ENCODE data around the gene HOXA11.

Gene HOXA11

GRCh38 chr7:27140126-27140857 is 44.7 kb downstream of the HOXA11 start:
- Histone ChIP-seq H3K27ac (ENCODE audit: low read length) (peak overlapping the region; percentile 95), H3K9me3 (ENCODE audit: control insufficient read depth in 2 of 2, low read length in 2 of 2) (no peaks in the 10 kb centered on the region), H3K36me3 (ENCODE audit: control insufficient read depth in 2 of 2, insufficient read depth in 2 of 2, low read length in 2 of 2) (no peaks in the 10 kb centered on the region), H3K9ac (ENCODE audit: low read length in 2 of 2) (peak overlapping the region; percentile 93 to 96), H3K27me3 (ENCODE audit: control insufficient read depth in 1 of 2, insufficient read depth in 2 of 2, low read length in 2 of 2) (peaks cover 7 to 13% of the 10 kb centered on the region in 2 donors), H3K4me3 (ENCODE audit: low read length in 2 of 2) (peak overlapping the region; percentile 78 to 94), H3K4me1 (ENCODE audit: control insufficient read depth, insufficient read depth, low read length) (peaks cover 50% of the 10 kb centered on the region)

- H3K9ac ChIP-seq (ENCODE audit: low read length in 2 of 2): peak overlapping the region; percentile 93 to 96
- H3K4me1 ChIP-seq (ENCODE audit: control insufficient read depth, insufficient read depth, low read length): peaks cover 46% of the 10 kb centered on the region
- no peaks in the 10 kb centered on the region for H3K36me3 ChIP-seq (ENCODE audit: control insufficient read depth in 2 of 2, insufficient read depth in 2 of 2, low read length in 2 of 2)
- peak overlapping the region; percentile 95 for H3K27ac ChIP-seq (ENCODE audit: low read length)
- peaks cover 2 to 6% of the 10 kb centered on the region in 2 donors for H3K27me3 ChIP-seq (ENCODE audit: control insufficient read depth in 1 of 2, insufficient read depth in 2 of 2, low read length in 2 of 2)
- H3K4me3 ChIP-seq (ENCODE audit: low read length in 2 of 2): peak overlapping the region; percentile 78 to 94
- no peaks in the 10 kb centered on the region for H3K9me3 ChIP-seq (ENCODE audit: control insufficient read depth in 2 of 2, low read length in 2 of 2)
Measured at GRCh38 chr7:27139334-27140125, 45.5 kb downstream of the HOXA11 start.

GRCh38 chr7:27138985-27139333 is 46.1 kb downstream of the HOXA11 start:
- Histone ChIP-seq H3K9ac (ENCODE audit: low read length in 2 of 2) (peak overlapping the region; percentile 93 to 96), H3K27ac (ENCODE audit: low read length) (peak overlapping the region; percentile 95), H3K4me3 (ENCODE audit: low read length in 2 of 2) (peak overlapping the region; percentile 78 to 94), H3K4me1 (ENCODE audit: control insufficient read depth, insufficient read depth, low read length) (peaks cover 42% of the 10 kb centered on the region), H3K9me3 (ENCODE audit: control insufficient read depth in 2 of 2, low read length in 2 of 2) (no peaks in the 10 kb centered on the region), H3K36me3 (ENCODE audit: control insufficient read depth in 2 of 2, insufficient read depth in 2 of 2, low read length in 2 of 2) (no peaks in the 10 kb centered on the region), H3K27me3 (ENCODE audit: control insufficient read depth in 1 of 2, insufficient read depth in 2 of 2, low read length in 2 of 2) (peaks cover 0 to under 1% of the 10 kb centered on the region in 2 donors)

DNA sequence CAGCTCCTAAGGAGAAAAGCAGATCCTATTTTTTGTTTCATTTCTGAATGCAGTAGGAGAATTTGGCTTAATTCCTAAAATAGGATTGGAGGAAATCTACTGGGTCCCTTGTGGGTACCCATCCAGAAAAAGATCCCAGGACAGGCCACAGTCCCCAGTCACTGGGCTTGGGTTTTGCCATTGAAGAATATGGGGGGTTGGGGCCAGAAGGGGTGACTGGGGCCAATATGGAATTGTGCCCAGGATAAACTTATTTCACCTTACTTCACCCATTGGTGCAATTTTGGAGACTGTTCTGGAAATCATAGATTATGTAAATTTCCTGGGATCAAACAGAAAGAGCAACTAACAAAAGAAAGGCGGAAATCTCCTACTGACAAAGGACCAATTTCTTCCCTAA is 46.6 kb downstream of the HOXA11 start:
- no peaks in the 10 kb centered on the region for H3K27me3 ChIP-seq (ENCODE audit: control insufficient read depth in 1 of 2, insufficient read depth in 2 of 2, low read length in 2 of 2)
- H3K4me3 ChIP-seq (ENCODE audit: low read length in 2 of 2): peak overlapping the region; percentile 78 to 94
- H3K9ac ChIP-seq (ENCODE audit: low read length in 2 of 2): peak overlapping the region; percentile 93 to 96
- H3K9me3 ChIP-seq (ENCODE audit: control insufficient read depth in 2 of 2, low read length in 2 of 2): no peaks in the 10 kb centered on the region
- no peaks in the 10 kb centered on the region for H3K36me3 ChIP-seq (ENCODE audit: control insufficient read depth in 2 of 2, insufficient read depth in 2 of 2, low read length in 2 of 2)
- H3K27ac ChIP-seq (ENCODE audit: low read length): peak overlapping the region; percentile 95
- peaks cover 44% of the 10 kb centered on the region for H3K4me1 ChIP-seq (ENCODE audit: control insufficient read depth, insufficient read depth, low read length)

DNA sequence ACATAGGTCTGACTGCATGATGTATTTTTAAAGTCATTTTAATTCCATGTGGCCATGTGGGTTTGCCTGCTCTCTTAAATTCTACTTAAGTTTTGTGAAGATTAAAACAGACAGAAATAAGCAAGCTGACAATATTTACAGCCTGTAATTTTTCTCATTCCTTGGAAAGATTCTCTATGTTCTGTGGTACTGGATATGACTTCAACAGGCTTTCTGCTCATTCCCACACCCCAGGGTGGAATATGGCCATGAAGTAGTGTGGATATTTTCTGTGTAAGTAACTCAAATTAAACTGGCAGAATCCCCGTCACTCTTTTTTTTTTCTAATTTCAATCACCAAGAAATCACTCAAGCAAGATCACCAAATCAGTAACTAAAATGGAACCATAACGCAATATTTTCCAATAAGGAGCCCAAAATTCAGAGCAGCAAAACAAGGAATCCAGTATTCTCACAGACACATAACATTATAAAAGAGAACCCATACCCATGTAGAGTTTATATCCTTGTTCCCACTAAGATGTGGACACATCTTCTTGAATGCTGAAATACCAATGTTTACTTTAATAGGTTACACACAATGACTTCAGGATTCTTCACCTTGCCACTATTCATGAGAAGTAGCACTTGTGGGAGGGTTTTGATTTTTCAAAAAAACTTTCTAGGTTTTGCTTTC is 47.3 kb downstream of the HOXA11 start:
- H3K36me3 ChIP-seq (ENCODE audit: control insufficient read depth in 2 of 2, insufficient read depth in 2 of 2, low read length in 2 of 2): no peaks in the 10 kb centered on the region
- H3K9ac ChIP-seq (ENCODE audit: low read length in 2 of 2): peak overlapping the region in 1 of 2 donors; percentile 93
- H3K9me3 ChIP-seq (ENCODE audit: control insufficient read depth in 2 of 2, low read length in 2 of 2): no peaks in the 10 kb centered on the region
- H3K4me3 ChIP-seq (ENCODE audit: low read length in 2 of 2): peak overlapping the region; percentile 78 to 94
- H3K27ac ChIP-seq (ENCODE audit: low read length): peak overlapping the region; percentile 95
- H3K27me3 ChIP-seq (ENCODE audit: control insufficient read depth in 1 of 2, insufficient read depth in 2 of 2, low read length in 2 of 2): no peaks in the 10 kb centered on the region
- H3K4me1 ChIP-seq (ENCODE audit: control insufficient read depth, insufficient read depth, low read length): peaks cover 51% of the 10 kb centered on the region

DNA sequence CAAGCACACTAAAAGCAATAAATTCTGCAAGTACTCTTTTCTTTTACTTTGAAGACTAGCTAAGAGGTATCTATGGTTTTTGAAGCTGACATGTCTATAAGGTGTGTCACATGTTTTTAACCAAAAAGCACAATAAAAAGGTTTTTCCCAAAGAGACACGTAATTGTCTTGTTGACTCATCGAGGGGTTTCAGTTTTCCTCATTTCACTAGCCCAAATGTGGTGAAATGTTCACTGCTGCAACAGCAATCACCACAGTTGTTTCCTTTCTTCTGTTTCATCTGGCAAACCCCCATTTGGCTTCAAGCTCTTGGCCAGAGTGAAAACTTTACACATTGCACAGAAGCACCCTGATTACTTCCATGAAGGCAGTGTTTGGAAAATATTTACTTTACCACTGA is 50.6 kb downstream of the HOXA11 start:
- peak overlapping the region in 1 of 2 donors; percentile 26 for H3K9ac ChIP-seq (ENCODE audit: low read length in 2 of 2)
- H3K4me1 ChIP-seq (ENCODE audit: control insufficient read depth, insufficient read depth, low read length): peaks cover 55% of the 10 kb centered on the region
- peak overlapping the region; percentile 42 to 52 for H3K4me3 ChIP-seq (ENCODE audit: low read length in 2 of 2)
- peak overlapping the region; percentile 95 for H3K27ac ChIP-seq (ENCODE audit: low read length)
- no peaks in the 10 kb centered on the region for H3K36me3 ChIP-seq (ENCODE audit: control insufficient read depth in 2 of 2, insufficient read depth in 2 of 2, low read length in 2 of 2)
- no peaks in the 10 kb centered on the region for H3K9me3 ChIP-seq (ENCODE audit: control insufficient read depth in 2 of 2, low read length in 2 of 2)
- H3K27me3 ChIP-seq (ENCODE audit: control insufficient read depth in 1 of 2, insufficient read depth in 2 of 2, low read length in 2 of 2): no peaks in the 10 kb centered on the region

GRCh38 chr7:27133409-27134231 is 51.4 kb downstream of the HOXA11 start:
- peaks cover 57% of the 10 kb centered on the region for H3K4me1 ChIP-seq (ENCODE audit: control insufficient read depth, insufficient read depth, low read length)
- no peaks in the 10 kb centered on the region for H3K27me3 ChIP-seq (ENCODE audit: control insufficient read depth in 1 of 2, insufficient read depth in 2 of 2, low read length in 2 of 2)

GRCh38 chr7:27132978-27133377 is 52.1 kb downstream of the HOXA11 start:
- H3K27ac ChIP-seq (ENCODE audit: low read length): peak overlapping the region; percentile 95

More at GRCh38 chr7:27133409-27134231, 51.4 kb downstream of the HOXA11 start:
- Histone ChIP-seq H3K36me3 (ENCODE audit: control insufficient read depth in 2 of 2, insufficient read depth in 2 of 2, low read length in 2 of 2) (no peaks in the 10 kb centered on the region), H3K4me3 (ENCODE audit: low read length in 2 of 2) (peak overlapping the region; percentile 42 to 52), H3K9ac (ENCODE audit: low read length in 2 of 2) (peak overlapping the region; percentile 26 to 47), H3K9me3 (ENCODE audit: control insufficient read depth in 2 of 2, low read length in 2 of 2) (no peaks in the 10 kb centered on the region), H3K27ac (ENCODE audit: low read length) (peak overlapping the region; percentile 95)

GRCh38 chr7:27132214-27132613 is 52.8 kb downstream of the HOXA11 start:
- peak overlapping the region in 1 of 2 donors; percentile 12 for H3K9ac ChIP-seq (ENCODE audit: low read length in 2 of 2)
- H3K27ac ChIP-seq (ENCODE audit: low read length): peak overlapping the region; percentile 98
- no peaks in the 10 kb centered on the region for H3K36me3 ChIP-seq (ENCODE audit: control insufficient read depth in 2 of 2, insufficient read depth in 2 of 2, low read length in 2 of 2)
- H3K9me3 ChIP-seq (ENCODE audit: control insufficient read depth in 2 of 2, low read length in 2 of 2): no peaks in the 10 kb centered on the region
- peaks cover 67% of the 10 kb centered on the region for H3K4me1 ChIP-seq (ENCODE audit: control insufficient read depth, insufficient read depth, low read length)
- H3K4me3 ChIP-seq (ENCODE audit: low read length in 2 of 2): no peak overlapping the region
- no peaks in the 10 kb centered on the region for H3K27me3 ChIP-seq (ENCODE audit: control insufficient read depth in 1 of 2, insufficient read depth in 2 of 2, low read length in 2 of 2)

More at GRCh38 chr7:27132978-27133377, 52.1 kb downstream of the HOXA11 start:
- H3K9ac ChIP-seq (ENCODE audit: low read length in 2 of 2): peak overlapping the region in 1 of 2 donors; percentile 26
- H3K4me3 ChIP-seq (ENCODE audit: low read length in 2 of 2): peak overlapping the region in 1 of 2 donors; percentile 52
- no peaks in the 10 kb centered on the region for H3K27me3 ChIP-seq (ENCODE audit: control insufficient read depth in 1 of 2, insufficient read depth in 2 of 2, low read length in 2 of 2)
- H3K9me3 ChIP-seq (ENCODE audit: control insufficient read depth in 2 of 2, low read length in 2 of 2): no peaks in the 10 kb centered on the region
- no peaks in the 10 kb centered on the region for H3K36me3 ChIP-seq (ENCODE audit: control insufficient read depth in 2 of 2, insufficient read depth in 2 of 2, low read length in 2 of 2)
- H3K4me1 ChIP-seq (ENCODE audit: control insufficient read depth, insufficient read depth, low read length): peaks cover 61% of the 10 kb centered on the region

- peak overlapping the region; percentile 75 to 82 for H3K9ac ChIP-seq (ENCODE audit: low read length in 2 of 2)
- H3K27ac ChIP-seq (ENCODE audit: low read length): peak overlapping the region; percentile 98
- no peaks in the 10 kb centered on the region for H3K27me3 ChIP-seq (ENCODE audit: control insufficient read depth in 1 of 2, insufficient read depth in 2 of 2, low read length in 2 of 2)
Measured at GRCh38 chr7:27131390-27131819, 53.6 kb downstream of the HOXA11 start.

More at GRCh38 chr7:27131390-27131819, 53.6 kb downstream of the HOXA11 start:
- H3K4me3 ChIP-seq (ENCODE audit: low read length in 2 of 2): peak overlapping the region; percentile 62 to 93
- no peaks in the 10 kb centered on the region for H3K9me3 ChIP-seq (ENCODE audit: control insufficient read depth in 2 of 2, low read length in 2 of 2)
- no peaks in the 10 kb centered on the region for H3K36me3 ChIP-seq (ENCODE audit: control insufficient read depth in 2 of 2, insufficient read depth in 2 of 2, low read length in 2 of 2)
- peaks cover 68% of the 10 kb centered on the region for H3K4me1 ChIP-seq (ENCODE audit: control insufficient read depth, insufficient read depth, low read length)
